ENCODE measurements around the gene CRAT. TPM values are rescaled to one million over a fixed set of nuclear protein-coding genes. Genes with fewer than 3 reads are reported as not detected.

Gene CRAT
- total RNA-seq, 2 experiments from 2014 or later, result 1.8 to 6.5 TPM

DNA sequence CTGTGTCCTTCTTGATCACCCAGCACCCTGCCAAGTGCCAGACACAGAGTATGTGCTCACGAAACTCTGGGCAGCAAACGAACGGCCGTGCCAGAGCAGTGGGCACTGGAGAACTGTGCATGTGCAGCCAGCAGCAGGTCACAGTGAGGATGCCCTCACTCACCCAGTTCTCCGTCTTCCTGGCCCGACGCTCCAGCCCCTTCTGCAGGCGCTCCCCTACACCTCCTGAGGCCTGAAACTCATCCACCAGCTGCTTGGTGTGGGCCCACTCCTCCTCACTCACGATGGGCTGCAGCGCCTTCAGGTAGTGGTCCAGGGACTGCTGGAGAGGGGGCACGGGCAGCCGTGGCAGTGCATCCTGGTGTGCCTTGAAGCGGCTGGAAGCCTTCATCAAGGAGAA is 2.9 kb downstream of the CRAT start:
- TF ChIP-seq EZH2phosphoT487 (IDR thresholded peaks at IDR 0.05; ENCODE audit: borderline replicate concordance, low read depth, low read length), result no peak
- TF ChIP-seq, protein P1, sequence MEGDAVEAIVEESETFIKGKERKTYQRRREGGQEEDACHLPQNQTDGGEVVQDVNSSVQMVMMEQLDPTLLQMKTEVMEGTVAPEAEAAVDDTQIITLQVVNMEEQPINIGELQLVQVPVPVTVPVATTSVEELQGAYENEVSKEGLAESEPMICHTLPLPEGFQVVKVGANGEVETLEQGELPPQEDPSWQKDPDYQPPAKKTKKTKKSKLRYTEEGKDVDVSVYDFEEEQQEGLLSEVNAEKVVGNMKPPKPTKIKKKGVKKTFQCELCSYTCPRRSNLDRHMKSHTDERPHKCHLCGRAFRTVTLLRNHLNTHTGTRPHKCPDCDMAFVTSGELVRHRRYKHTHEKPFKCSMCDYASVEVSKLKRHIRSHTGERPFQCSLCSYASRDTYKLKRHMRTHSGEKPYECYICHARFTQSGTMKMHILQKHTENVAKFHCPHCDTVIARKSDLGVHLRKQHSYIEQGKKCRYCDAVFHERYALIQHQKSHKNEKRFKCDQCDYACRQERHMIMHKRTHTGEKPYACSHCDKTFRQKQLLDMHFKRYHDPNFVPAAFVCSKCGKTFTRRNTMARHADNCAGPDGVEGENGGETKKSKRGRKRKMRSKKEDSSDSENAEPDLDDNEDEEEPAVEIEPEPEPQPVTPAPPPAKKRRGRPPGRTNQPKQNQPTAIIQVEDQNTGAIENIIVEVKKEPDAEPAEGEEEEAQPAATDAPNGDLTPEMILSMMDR (conservative IDR thresholded peaks at IDR 0.05; ENCODE audit: low read length), result no peak
- Histone ChIP-seq H3K27ac (ENCODE audit: low read depth, low read length, poor library complexity, severe bottlenecking) (no peak overlapping the region), H2AFZ (ENCODE audit: low read length) (no peak overlapping the region), H3K4me2 (ENCODE audit: low read length) (no peak overlapping the region), H3K9me3 (ENCODE audit: low read length) (no peaks in the 10 kb centered on the region), H3K79me2 (ENCODE audit: insufficient read depth, low read depth, low read length) (peaks cover 11% of the 10 kb centered on the region), H3K9me2 (ENCODE audit: insufficient read depth, low read length) (no peaks in the 10 kb centered on the region), H3K4me1 (ENCODE audit: insufficient read depth, low read length, poor library complexity, severe bottlenecking) (peaks cover 12% of the 10 kb centered on the region), H3K4me3 (ENCODE audit: low read depth, low read length, poor library complexity, severe bottlenecking) (no peak overlapping the region), H3K36me3 (ENCODE audit: insufficient read depth, low read length) (no peaks in the 10 kb centered on the region), H4K20me1 (ENCODE audit: insufficient read depth, low read length) (no peaks in the 10 kb centered on the region)
- no TSS peak for BruUV-seq (replicated peaks)
- DNase-seq (ENCODE audit: low spot score), result no peak
- CTCF ChIA-PET (ENCODE audit: unreplicated experiment), result no interaction called here
- POLR2A ChIA-PET, result interaction anchor here (0.5 to 0.6 kb wide), 2 partner anchors 65 to 70 kb away, joined by 3 to 5 read pairs; partner anchors contain the start of gene IER5L
- intact Hi-C loops (cut with micrococcal nuclease; ENCODE audit: unreplicated experiment), result no loop called here

DNA sequence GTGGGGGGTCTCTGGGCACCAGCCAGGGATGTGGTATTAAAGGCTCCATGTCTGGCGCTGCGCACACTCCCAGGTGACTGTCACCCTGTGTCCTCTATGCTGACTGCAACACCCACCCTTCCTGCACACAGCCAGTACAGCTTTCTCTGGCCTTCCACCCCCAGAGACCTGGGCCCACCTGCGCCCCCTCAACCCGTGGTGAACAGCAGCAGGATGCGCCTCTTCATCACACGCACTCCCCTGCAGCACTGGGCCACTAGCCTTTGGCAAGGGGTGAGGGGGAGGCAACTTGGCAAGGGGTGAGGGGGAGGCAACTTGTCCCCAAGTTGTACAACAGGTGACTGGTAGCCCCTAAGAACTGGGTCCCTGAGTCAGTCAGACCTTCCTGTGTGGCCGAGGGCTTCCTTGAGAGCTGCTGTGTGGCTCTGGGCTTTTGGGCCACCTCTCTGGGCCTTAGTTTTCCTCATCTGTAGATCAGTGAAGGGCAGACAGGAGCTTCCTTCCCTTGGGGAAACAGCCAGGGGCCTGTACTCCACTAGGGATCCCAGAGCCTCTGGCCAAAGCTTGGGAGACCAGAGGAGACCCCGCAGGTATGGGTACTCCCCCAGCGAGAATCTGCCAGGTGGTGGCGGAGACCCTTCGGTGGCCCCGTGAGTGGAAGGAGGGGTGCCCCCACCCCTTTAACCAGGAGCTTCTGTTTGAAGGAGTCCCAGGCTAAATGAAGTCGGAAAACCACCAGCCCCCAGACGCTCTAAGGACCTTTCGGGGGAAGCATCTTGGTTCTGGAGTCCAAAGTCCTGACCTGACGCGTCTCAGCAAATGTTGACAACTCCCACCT is 4.5 kb downstream of the CRAT start:
- H3K9me2 ChIP-seq (ENCODE audit: insufficient read depth, low read length), result no peaks in the 10 kb centered on the region
- no peak for DNase-seq (ENCODE audit: low spot score)
- H3K36me3 ChIP-seq (ENCODE audit: insufficient read depth, low read length), result no peaks in the 10 kb centered on the region
- H3K9me3 ChIP-seq (ENCODE audit: low read length), result no peaks in the 10 kb centered on the region
- intact Hi-C loops (cut with micrococcal nuclease; ENCODE audit: unreplicated experiment), result no loop called here
- no peak overlapping the region for H2AFZ ChIP-seq (ENCODE audit: low read length)
- H3K79me2 ChIP-seq (ENCODE audit: insufficient read depth, low read depth, low read length), result no peaks in the 10 kb centered on the region
- H3K27ac ChIP-seq (ENCODE audit: low read depth, low read length, poor library complexity, severe bottlenecking), result no peak overlapping the region
- BruUV-seq (replicated peaks), result no TSS peak
- no peaks in the 10 kb centered on the region for H4K20me1 ChIP-seq (ENCODE audit: insufficient read depth, low read length)
- H3K4me3 ChIP-seq (ENCODE audit: low read depth, low read length, poor library complexity, severe bottlenecking), result no peak overlapping the region
- TF ChIP-seq, protein P1 (conservative IDR thresholded peaks at IDR 0.05; ENCODE audit: low read length), result no peak
- TF ChIP-seq EZH2phosphoT487 (IDR thresholded peaks at IDR 0.05; ENCODE audit: borderline replicate concordance, low read depth, low read length), result no peak
- H3K4me1 ChIP-seq (ENCODE audit: insufficient read depth, low read length, poor library complexity, severe bottlenecking), result peaks cover 5% of the 10 kb centered on the region
- H3K4me2 ChIP-seq (ENCODE audit: low read length), result no peak overlapping the region
- ChIA-PET POLR2A (no interaction called here), CTCF (ENCODE audit: unreplicated experiment) (no interaction called here)

DNA sequence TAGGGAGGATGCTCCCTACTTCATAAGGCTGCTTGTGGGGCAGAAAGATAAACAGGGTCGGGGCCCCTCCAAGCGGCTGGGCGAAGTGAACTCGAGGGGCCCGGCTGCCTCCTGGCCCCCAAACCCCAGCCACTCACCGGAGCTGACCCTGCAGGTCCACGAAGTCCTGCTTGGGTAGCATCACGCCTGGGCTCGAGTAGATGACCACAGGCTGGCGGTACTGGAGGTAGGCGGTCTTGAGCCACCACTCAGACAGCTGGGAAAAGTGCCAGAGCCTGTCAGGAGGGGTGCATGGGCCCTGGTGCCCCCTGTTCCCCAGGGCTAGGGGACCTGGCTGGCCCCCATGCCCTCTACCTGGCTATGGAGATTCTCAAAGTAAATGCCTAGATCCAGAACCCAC is 6.5 kb downstream of the CRAT start:
- POLR2A ChIA-PET, result interaction anchor here (0.6 kb wide), 1 partner anchor 53 kb away, joined by 7 read pairs; no protein-coding TSS in a partner anchor
- H3K4me3 ChIP-seq (ENCODE audit: low read depth, low read length, poor library complexity, severe bottlenecking), result no peak overlapping the region

More for the DNA sequence above, 6.5 kb downstream of the CRAT start:
- intact Hi-C loops (cut with micrococcal nuclease; ENCODE audit: unreplicated experiment), result no loop called here
- no peaks in the 10 kb centered on the region for H3K9me3 ChIP-seq (ENCODE audit: low read length)
- no peaks in the 10 kb centered on the region for H3K79me2 ChIP-seq (ENCODE audit: insufficient read depth, low read depth, low read length)
- no peak for TF ChIP-seq EZH2phosphoT487 (IDR thresholded peaks at IDR 0.05; ENCODE audit: borderline replicate concordance, low read depth, low read length)
- TF ChIP-seq, protein P1 (conservative IDR thresholded peaks at IDR 0.05; ENCODE audit: low read length), result no peak
- H3K9me2 ChIP-seq (ENCODE audit: insufficient read depth, low read length), result no peaks in the 10 kb centered on the region
- H4K20me1 ChIP-seq (ENCODE audit: insufficient read depth, low read length), result no peaks in the 10 kb centered on the region
- no peak for DNase-seq (ENCODE audit: low spot score)
- CTCF ChIA-PET (ENCODE audit: unreplicated experiment), result interaction anchor here (0.6 kb wide), 1 partner anchor 445 kb away, joined by 5 read pairs; no protein-coding TSS in a partner anchor
- no TSS peak for BruUV-seq (replicated peaks)
- H2AFZ ChIP-seq (ENCODE audit: low read length), result no peak overlapping the region
- no peak overlapping the region for H3K4me2 ChIP-seq (ENCODE audit: low read length)
- H3K4me1 ChIP-seq (ENCODE audit: insufficient read depth, low read length, poor library complexity, severe bottlenecking), result no peaks in the 10 kb centered on the region
- H3K36me3 ChIP-seq (ENCODE audit: insufficient read depth, low read length), result no peaks in the 10 kb centered on the region
- H3K27ac ChIP-seq (ENCODE audit: low read depth, low read length, poor library complexity, severe bottlenecking), result no peak overlapping the region

All from OCI-LY7 (cell line).